Measurements from ENCODE around the gene TPP1.

Gene TPP1

DNA sequence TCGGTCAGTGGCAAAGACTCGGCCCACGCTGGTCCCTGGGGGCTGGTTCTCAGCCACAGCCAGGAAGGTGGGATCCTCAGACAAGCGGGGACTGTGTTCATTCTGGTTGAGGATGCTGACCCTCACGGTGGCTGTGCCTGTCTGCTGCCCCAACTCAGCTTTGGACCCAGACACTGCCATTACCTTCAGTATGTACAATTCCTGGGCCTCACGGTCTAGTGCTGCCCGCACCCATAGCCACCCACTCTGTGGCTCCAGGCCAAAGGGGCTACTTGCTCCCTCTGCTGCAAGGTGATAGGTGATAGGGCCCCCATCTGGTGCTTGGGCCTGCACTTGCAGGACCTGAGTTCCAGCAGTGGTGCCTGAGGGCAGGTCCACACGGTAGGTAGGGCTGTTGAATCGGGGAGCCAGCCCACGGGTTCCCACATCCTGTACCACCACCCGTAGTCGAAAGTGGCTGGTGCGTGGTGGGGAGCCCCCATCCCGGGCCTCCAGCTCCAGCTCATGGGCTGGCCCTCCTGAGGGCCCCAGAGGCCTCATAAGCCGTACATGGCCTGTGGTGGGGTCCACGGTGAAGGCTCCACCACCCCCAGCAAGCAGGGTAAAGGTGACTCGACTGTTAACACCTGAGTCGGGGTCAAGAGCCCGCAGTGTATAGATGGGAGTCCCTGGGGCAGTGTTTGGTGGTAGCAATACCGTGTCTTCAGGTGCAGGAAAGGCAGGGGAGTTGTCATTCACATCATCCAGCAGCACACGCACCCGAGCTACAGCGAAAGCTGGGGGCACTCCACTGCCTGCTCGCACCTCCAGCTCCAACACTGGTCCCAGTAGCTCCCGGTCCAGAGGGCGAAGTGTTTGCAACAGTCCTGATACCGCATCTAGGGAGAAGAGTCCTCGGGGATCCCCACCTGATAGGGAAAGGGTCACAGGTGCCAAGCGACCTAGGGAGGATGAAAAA lies 13.2 kb upstream of the TPP1 start:
- peak; percentile 54 for DNase-seq (ENCODE audit: low read depth)
- H3K4me3 ChIP-seq (ENCODE audit: low read depth, low read length): no peak overlapping the region
- TF ChIP-seq MYC (IDR thresholded peaks at IDR 0.05; ENCODE audit: low read depth, low read length) (no peak), POLR2A (IDR thresholded peaks at IDR 0.05; ENCODE audit: extremely low read depth, insufficient read length) (no peak)
- TF ChIP-seq, protein P1, sequence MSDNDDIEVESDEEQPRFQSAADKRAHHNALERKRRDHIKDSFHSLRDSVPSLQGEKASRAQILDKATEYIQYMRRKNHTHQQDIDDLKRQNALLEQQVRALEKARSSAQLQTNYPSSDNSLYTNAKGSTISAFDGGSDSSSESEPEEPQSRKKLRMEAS (IDR thresholded peaks at IDR 0.05; ENCODE audit: low read depth, low read length): no peak
- TF ChIP-seq, protein P2, sequence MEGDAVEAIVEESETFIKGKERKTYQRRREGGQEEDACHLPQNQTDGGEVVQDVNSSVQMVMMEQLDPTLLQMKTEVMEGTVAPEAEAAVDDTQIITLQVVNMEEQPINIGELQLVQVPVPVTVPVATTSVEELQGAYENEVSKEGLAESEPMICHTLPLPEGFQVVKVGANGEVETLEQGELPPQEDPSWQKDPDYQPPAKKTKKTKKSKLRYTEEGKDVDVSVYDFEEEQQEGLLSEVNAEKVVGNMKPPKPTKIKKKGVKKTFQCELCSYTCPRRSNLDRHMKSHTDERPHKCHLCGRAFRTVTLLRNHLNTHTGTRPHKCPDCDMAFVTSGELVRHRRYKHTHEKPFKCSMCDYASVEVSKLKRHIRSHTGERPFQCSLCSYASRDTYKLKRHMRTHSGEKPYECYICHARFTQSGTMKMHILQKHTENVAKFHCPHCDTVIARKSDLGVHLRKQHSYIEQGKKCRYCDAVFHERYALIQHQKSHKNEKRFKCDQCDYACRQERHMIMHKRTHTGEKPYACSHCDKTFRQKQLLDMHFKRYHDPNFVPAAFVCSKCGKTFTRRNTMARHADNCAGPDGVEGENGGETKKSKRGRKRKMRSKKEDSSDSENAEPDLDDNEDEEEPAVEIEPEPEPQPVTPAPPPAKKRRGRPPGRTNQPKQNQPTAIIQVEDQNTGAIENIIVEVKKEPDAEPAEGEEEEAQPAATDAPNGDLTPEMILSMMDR (IDR thresholded peaks at IDR 0.05; ENCODE audit: low read depth, low read length): no peak

DNA sequence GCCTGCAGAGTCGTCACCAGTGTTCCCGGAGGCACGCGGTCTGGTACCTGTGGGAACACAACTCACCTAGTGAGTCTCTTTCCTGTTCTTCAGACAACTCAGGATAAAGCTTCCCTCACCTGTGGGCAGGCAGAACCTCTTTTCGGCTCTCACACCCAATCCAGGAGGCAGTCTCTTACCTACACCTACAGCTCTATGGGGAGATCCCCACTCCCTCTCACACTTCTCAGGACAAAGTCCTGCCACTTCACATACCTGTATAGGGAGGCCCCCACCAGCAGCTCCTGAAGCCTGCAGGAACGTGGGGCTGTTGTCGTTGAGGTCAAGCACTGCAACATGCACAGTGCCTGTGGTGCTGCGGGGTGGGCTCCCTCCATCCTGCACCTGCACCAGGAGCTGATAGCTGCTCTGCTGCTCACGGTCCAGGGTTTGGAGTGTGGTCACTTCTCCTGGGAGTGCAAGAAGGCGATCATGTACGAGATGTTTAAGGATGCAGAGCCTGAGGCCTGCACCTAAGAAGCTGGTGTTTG lies 12.2 kb upstream of the TPP1 start:
- no peak for DNase-seq (ENCODE audit: low read depth)
- H3K4me3 ChIP-seq (ENCODE audit: low read depth, low read length): no peak overlapping the region
- TF ChIP-seq POLR2A (IDR thresholded peaks at IDR 0.05; ENCODE audit: extremely low read depth, insufficient read length) (no peak), MYC (IDR thresholded peaks at IDR 0.05; ENCODE audit: low read depth, low read length) (no peak)
- TF ChIP-seq, protein P1 (IDR thresholded peaks at IDR 0.05; ENCODE audit: low read depth, low read length): no peak
- TF ChIP-seq, protein P2 (IDR thresholded peaks at IDR 0.05; ENCODE audit: low read depth, low read length): no peak

DNA sequence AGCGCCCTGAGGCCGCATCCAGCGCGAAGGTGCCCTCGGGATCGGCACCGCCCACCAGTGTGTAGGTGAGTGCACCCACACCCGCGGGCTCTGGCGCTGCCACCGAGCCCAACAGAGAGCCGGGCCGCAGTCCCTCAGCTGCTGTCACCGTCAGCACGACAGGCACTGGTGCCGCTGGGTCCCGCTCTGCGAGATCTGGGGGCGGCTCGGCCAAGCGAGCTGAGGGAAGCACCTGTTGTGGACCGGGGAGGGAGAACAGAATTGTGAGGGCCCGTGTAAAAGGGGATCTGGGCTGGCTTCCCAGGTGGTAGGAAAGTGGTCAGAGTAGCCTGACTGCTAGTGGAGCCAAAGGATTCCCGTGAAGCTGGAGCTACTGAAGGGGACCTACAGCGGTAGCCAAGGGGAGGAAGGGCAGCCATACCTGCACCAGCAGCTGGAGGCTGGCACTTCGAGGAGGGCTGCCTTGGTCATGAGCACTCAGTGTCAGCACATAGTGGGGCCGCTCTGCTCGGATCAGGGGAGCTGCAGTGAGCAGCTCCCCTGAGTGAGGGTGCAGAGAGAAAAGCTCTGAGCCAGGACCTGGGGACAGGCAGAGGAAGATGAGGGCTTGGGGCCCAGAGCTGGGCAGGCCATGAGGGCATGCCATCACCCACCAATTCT lies 11.5 kb upstream of the TPP1 start:
- DNase-seq (ENCODE audit: low read depth): no peak
- no peak overlapping the region for H3K4me3 ChIP-seq (ENCODE audit: low read depth, low read length)
- no peak for TF ChIP-seq MYC (IDR thresholded peaks at IDR 0.05; ENCODE audit: low read depth, low read length)
- TF ChIP-seq, protein P1 (IDR thresholded peaks at IDR 0.05; ENCODE audit: low read depth, low read length): no peak

DNA sequence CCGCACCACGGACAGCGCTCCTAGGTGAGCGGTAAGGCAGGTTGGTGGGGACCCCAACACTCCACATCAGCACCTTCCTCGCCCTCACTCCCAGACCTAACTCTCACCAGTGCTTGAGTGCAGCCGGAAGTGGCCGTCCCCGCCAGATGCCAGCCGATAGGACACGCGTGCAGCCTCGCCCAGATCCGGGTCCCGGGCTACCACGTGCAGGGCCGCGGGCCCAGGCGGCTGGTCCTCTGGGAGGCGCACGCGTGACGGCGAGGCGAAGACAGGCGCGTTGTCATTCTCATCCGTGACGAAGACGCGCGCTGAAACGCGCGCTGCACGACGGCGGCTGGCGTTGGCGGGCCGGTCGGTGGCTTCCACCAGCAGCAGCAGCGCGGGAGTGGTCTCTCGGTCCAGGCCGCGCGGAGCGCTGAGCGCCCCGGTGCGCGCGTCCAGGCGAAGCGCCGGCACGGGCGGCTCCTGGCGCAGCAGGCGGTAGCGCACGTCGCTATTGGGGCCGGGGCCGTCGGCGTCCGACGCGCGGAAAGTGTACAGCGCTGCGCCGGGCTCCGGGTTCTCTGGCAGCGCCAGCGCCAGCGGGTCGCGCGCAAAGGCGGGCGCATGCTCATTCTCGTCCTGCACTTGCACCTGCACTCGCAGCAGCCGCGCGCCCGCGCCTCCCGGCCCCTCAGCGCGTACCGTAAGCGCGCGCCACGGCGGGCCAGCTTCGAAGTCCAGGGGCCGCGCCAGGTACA lies 10.8 kb upstream of the TPP1 start:
- TF ChIP-seq, protein P2 (IDR thresholded peaks at IDR 0.05; ENCODE audit: low read depth, low read length): no peak
- TF ChIP-seq MYC (IDR thresholded peaks at IDR 0.05; ENCODE audit: low read depth, low read length) (no peak), POLR2A (IDR thresholded peaks at IDR 0.05; ENCODE audit: extremely low read depth, insufficient read length) (no peak)
- TF ChIP-seq, protein P1 (IDR thresholded peaks at IDR 0.05; ENCODE audit: low read depth, low read length): no peak
- no peak overlapping the region for H3K4me3 ChIP-seq (ENCODE audit: low read depth, low read length)
- DNase-seq (ENCODE audit: low read depth): no peak

DNA sequence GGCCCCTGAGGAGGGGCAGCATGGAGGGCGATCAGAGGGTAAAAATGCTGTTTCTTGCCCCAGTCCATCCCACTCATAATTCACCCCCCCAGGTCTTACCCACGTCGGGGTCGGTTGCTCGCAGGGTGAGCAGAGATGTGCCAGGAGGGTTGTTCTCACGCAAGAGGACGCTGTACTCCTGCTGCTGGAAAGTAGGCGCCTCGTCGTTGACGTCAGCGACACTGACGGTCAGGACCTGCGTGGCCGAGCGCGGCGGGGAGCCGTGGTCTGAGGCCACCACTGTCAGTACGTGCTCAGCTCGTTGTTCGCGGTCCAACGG lies 10.3 kb upstream of the TPP1 start:
- no peak overlapping the region for H3K4me3 ChIP-seq (ENCODE audit: low read depth, low read length)
- DNase-seq (ENCODE audit: low read depth): no peak
- no peak for TF ChIP-seq MYC (IDR thresholded peaks at IDR 0.05; ENCODE audit: low read depth, low read length)

DNA sequence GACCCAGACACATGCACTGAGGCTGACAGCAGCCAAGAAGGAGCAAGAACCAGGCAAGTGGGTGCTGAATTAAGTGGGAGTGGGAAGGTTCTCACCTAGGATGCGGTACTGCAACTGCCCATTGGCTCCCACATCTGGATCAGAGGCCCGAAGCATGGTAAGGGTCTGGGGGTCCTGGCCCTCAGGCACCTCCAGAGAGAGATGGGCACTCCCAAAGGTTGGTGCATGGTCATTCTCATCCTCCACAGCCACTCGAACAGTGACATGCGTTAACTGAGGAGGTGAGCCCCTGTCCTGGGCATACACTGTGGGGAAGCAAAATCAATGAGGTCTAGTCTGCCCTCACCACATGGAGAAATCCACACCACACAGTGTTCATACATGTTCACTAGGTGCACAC lies 9.3 kb upstream of the TPP1 start:
- DNase-seq (ENCODE audit: low read depth): no peak
- no peak overlapping the region for H3K4me3 ChIP-seq (ENCODE audit: low read depth, low read length)
- TF ChIP-seq, protein P2 (IDR thresholded peaks at IDR 0.05; ENCODE audit: low read depth, low read length): no peak
- TF ChIP-seq POLR2A (IDR thresholded peaks at IDR 0.05; ENCODE audit: extremely low read depth, insufficient read length) (no peak), MYC (IDR thresholded peaks at IDR 0.05; ENCODE audit: low read depth, low read length) (no peak)
- TF ChIP-seq, protein P1 (IDR thresholded peaks at IDR 0.05; ENCODE audit: low read depth, low read length): no peak

All from NB4 (cell line).